ENCODE results near the gene WDR70.
"Not testable (repeated sequence)": the region's sequence is repeated elsewhere in the genome, so short reads cannot be mapped to it uniquely, and the experiment has no call there.

The WDR70 gene

DNA sequence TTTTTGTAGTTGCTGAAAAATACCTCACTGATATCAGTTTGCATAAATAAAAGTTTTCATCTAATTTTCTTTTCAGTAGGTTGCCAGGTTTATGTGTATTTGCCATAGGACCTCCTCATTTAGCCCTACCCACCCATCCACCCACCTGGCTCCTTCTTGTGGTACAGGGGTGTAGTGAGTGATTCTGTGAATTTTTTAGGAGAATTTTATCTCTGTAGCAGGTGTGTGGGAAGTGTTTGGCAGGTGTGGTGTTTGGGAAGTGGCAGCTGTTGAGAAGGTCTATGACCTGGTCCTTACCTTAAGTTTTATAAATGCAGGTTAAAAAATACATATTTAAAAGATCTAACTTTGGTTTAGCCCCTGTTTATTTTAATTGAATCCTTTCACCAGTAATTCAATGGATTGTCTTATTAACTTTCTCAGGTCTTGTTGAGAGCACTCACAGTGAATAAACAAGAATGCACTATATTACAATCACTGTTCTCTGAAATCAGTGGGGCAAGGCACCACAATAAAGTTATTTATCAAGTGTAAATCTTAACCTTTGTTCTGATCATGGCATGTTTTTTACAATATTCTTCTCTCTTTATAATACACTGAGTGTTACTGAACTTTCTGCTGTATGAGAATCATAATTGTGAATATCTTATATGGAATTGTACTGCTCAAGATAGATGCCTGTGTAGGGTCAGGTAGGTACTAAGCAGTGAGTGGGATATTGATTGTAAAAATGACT, 189.1 kb downstream of the WDR70 start:
- DNase-seq (ENCODE audit: low read depth in 4 of 4, low spot score in 1 of 4) = no peak

DNA sequence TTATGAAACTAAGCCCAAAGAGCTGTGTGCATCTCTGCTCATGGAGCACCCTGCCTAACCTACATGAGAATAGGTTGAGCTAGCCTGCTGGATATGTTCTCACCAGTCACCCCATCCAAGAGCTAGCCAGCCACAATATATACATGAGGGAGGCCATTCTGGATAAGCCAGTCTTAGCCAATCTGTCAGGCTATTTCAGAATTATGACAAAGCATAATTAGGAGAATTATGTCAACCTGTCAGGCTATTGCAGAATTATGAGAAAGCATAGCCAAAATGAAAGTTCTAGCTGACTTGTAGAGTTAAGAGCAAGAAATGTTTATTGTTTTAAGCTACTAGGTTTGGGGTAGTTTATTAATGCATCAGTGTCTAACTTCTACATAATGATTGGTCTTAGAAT, 189.8 kb downstream of the WDR70 start:
- DNase-seq (ENCODE audit: low read depth in 4 of 4, low spot score in 1 of 4) = no peak

- no peak for DNase-seq (ENCODE audit: low read depth in 4 of 4, low spot score in 1 of 4)
Measured at GRCh38 chr5:37569466-37569865, 190.3 kb downstream of the WDR70 start.

DNA sequence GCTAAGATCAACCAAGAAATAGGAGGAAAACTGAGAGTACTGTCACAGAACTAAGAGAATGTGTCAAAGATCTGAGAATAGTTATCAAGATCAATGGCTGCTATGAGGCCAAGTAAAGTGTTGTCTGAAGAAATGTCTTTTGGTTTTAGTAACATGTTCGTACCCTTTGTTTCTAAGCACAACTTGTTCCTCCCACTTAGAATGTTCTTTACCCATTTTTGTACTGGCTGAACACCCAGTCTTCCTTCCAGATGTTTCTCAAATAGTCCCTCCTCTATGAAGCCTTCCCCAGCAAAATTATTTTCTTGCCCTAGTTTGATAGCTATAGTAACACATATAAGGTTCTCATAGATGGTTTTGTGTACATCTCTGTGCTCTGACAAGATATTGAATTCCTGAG, 191.5 kb downstream of the WDR70 start:
- no peak for DNase-seq (ENCODE audit: low read depth in 4 of 4, low spot score in 1 of 4)

DNA sequence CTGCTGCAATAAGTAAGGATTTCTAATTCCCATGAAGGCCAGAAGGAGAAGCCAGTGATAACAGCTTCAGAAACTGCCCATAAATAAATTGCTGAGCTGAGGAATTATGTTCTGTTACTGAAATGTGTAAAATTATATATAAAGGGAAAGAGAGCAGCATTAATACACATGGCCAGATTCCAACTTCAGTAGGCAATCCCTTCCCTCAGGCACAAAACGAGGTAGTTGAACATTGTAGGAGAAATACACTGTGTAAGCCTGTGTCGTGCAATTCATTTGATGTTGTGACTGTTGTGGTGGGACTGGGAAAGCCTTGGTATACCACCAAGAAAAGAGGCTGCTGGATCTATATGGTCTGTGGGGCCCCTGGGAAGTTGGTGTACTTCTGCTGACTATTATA, 192.9 kb downstream of the WDR70 start:
- DNase-seq (ENCODE audit: low read depth in 4 of 4, low spot score in 1 of 4) = no peak

DNA sequence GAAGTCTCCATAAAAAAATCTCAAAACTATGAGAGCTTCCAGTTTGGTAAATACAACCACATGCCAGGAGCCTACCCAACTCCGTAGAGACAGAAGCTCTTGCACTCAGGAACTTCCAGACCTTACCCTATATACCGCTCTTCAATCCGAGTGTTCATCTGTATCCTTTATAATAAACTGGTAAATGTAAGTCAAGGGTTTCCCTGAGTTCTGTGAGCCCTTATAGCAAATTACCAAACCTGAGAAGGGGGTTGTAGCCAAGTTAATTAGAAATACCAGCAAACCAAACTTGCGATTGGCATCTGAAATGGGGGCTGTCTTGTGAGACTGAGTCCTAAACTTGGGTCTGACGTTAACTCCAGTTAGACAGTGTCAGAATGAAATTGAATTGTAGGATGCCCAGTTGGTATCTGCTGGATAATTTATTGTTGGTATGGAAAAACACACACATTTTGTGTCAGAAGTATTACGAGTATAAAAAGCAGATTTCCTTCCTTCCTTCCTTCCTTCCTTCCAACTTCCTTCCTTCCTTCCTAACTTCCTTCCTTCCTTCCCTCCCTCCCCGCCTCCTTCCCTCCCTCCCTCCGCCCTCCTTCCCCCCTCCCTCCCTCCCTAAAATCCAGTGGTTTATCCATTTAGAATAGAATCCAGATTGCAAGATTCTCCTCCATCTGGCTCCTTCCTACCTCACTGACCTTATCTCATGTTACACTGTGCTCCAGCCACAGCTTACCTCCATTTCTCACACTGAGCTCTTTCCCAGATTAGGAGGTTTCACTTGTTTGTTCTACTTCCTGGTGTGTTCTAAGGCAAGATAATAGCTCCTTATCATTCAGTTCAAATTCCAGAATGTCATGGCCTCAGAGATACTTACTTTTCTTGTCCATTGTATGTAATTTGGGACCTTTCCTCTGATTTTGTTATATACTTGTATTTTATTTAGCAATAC, 196.7 kb downstream of the WDR70 start:
- DNase-seq (ENCODE audit: low read depth in 4 of 4, low spot score in 1 of 4) = no peak

GRCh38 chr5:37576552-37576951, 197.4 kb downstream of the WDR70 start:
- DNase-seq (ENCODE audit: low read depth in 4 of 4, low spot score in 1 of 4) = no peak

GRCh38 chr5:37578176-37578575, 199.1 kb downstream of the WDR70 start:
- DNase-seq (ENCODE audit: low read depth in 4 of 4, low spot score in 1 of 4) = no peak

- DNase-seq (ENCODE audit: low read depth in 4 of 4, low spot score in 1 of 4) = no peak
Measured at GRCh38 chr5:37580106-37580505, 201.0 kb downstream of the WDR70 start.

GRCh38 chr5:37582202-37582601, 203.1 kb downstream of the WDR70 start:
- DNase-seq (ENCODE audit: low read depth in 4 of 4, low spot score in 1 of 4) = no peak

DNA sequence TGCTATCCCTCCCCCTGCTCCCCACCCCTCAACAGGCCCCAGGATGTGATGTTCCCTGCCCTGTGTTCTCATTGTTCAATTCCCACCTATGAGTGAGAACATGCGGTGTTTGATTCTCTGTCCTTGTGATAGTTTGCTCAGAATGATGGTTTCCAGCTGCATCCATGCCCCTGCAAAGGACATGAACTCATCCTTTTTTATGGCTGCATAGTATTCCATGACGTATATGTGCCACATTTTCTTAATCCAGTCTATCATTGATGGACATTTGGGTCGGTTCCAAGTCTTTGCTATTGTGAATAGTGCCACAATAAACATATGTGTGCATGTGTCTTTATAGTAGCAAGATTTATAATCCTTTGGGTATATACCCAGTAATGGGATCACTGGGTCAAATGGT, 214.2 kb downstream of the WDR70 start:
- DNase-seq (ENCODE audit: low read depth in 4 of 4, low spot score in 1 of 4) = not testable (repeated sequence)

- DNase-seq (ENCODE audit: low read depth in 4 of 4, low spot score in 1 of 4) = not testable (repeated sequence)
Measured at GRCh38 chr5:37594864-37595263, 215.7 kb downstream of the WDR70 start.

- DNase-seq (ENCODE audit: low read depth in 4 of 4, low spot score in 1 of 4) = no peak
Measured at GRCh38 chr5:37598733-37599132, 219.6 kb downstream of the WDR70 start.

- DNase-seq (ENCODE audit: low read depth in 4 of 4, low spot score in 1 of 4) = no peak
Measured at GRCh38 chr5:37601163-37601562, 222.0 kb downstream of the WDR70 start.

- DNase-seq (ENCODE audit: low read depth in 4 of 4, low spot score in 1 of 4) = no peak
Measured at GRCh38 chr5:37603072-37603471, 224.0 kb downstream of the WDR70 start.

GRCh38 chr5:37604290-37604689, 225.2 kb downstream of the WDR70 start:
- no peak for DNase-seq (ENCODE audit: low read depth in 4 of 4, low spot score in 1 of 4)

DNA sequence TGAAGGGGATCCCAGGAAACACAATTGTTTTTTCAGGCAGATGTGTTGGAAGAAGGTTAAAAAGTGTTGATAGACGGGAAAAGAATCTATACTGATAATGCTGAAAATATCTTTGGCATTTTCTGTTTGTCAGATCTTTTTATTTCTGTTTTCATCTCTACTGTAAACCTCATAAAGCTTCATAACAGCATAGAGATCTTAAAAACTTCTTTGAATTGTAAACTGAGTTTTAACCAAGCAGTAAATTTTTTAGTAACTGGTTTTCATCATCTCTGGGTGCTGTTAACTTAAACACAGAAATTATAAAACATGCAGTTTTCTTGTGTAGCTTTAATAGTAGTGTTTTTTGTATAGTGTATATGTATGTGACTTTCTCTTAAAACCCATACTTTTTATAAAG, 227.0 kb downstream of the WDR70 start:
- no peak for DNase-seq (ENCODE audit: low read depth in 4 of 4, low spot score in 1 of 4)

DNA sequence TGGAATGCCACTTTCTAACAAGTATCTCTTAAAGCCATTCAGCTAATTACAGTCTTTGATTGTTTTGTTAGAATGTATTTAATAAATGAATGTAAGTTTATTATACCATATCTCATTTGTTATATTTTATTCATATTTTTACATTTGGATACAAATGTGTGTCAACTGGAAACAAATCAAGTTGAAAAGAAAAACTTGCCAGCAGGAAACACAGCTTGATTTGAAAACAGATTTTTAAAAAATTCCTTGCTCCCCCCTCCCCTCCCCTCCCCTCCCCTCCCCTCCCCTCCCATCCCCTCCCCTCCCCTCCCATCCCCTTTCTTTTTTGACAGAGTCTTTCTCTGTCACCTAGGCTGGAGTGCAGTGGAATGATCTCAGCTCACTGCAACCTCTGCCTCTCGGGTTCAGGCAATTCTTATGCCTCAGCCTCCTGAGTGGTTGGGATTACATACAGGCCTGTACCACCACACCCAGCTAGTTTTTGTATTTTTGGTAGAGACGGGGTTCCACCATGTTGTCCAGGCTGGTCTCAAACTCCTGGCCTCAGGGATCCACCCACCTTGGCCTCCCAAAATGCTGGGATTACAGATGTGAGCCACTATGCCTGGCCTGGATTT, 227.6 kb downstream of the WDR70 start:
- DNase-seq (ENCODE audit: low read depth in 4 of 4, low spot score in 1 of 4) = no peak

DNA sequence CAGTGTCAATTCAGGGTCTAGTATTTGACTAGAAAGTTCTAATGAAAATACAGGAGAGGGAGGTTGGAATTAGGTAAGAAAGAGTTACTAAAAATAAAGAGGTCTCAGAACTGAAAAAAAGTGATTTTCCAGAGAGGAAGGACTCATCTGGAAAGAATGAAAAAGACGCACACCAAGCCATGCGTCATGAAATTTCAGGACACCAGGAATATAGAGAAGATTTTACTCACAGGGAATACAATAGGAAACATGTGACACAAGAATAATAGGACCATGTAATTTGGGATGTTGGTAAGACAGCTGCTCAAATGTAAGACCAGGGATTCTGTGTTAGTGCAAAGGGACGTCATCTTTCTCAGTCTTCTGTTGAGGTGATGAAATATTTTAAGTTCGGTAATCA, 236.1 kb downstream of the WDR70 start:
- no peak for DNase-seq (ENCODE audit: low read depth in 4 of 4, low spot score in 1 of 4)

DNA sequence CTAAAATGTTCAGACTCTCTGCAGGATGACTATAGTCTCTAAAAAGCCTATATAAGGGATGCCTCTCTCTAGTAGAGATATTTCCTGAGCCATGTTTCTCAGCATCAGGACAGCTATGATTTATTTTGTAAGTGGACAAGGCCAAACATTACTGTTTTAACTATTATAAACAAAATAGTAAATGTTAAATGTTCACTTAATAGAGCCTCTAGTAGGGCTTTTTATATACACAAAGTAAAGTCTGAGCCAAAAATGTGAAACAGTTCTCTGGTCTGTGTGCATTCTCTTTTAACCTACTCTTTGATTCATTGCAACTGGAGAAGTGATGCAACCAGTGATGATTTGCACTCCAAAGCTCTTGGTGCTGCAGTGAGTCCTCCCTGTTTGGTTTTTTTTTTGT, 240.2 kb downstream of the WDR70 start:
- no peak for DNase-seq (ENCODE audit: low read depth in 4 of 4, low spot score in 1 of 4)

GRCh38 chr5:37622354-37622753, 243.2 kb downstream of the WDR70 start:
- not testable (repeated sequence) for DNase-seq (ENCODE audit: low read depth in 4 of 4, low spot score in 1 of 4)

DNA sequence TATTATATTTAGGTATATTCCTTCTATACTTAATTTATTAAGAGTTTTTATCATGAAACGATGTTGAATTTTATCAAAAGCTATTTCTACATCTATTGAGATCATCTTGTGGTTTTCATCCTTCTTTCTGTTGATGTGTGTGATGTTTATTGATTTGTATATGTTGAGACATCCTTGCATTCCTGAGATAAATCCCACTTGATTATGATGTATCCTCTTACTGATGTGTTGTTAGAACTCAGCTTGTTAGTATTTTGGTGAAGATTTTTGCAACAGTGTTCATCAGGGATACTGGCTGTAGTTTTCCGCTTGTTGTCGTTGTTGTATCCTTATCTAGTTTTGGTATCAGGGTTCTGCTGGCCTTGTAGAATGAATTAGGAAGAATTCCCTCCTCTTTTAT, 247.1 kb downstream of the WDR70 start:
- no peak for DNase-seq (ENCODE audit: low read depth in 4 of 4, low spot score in 1 of 4)

Data from stimulated activated CD4-positive, alpha-beta T cell treated with anti-CD3 and anti-CD28 coated beads, Interleukin-1b, Interleukin-23, amount 100 ng/mL, for 24 hours (primary cell).